Activated CD8-positive, alpha-beta memory T cell treated with anti-CD3 and anti-CD28 coated beads for 48 hours (primary cell): ENCODE data around the gene PRSS22.

Source experiments
- DNase-seq, 3 experiments: peaks; one replicate each; pipeline ENCODE4 v3.0.0-alpha.2; 2020; ENCODE audit warnings: low read depth in 2 of 3, low spot score in 2 of 3

PRSS22 gene

GRCh38 chr16:2829501-2830354 is 28.2 kb downstream of the PRSS22 start, which contains the start of gene ZG16B:
Gene ZG16B (plus strand): TSS chr16:2830303. CDS start chr16:2830442, 139 bp downstream.
- no peak for DNase-seq

- DNase-seq = no peak
Observed at GRCh38 chr16:2828876-2829430, 29.0 kb downstream of the PRSS22 start.

- no peak for DNase-seq
Observed at GRCh38 chr16:2828521-2828840, 29.5 kb downstream of the PRSS22 start.

- DNase-seq = no peak
Observed at GRCh38 chr16:2827831-2828520, 30.0 kb downstream of the PRSS22 start.

- no peak for DNase-seq
Observed at GRCh38 chr16:2827374-2827791, 30.6 kb downstream of the PRSS22 start.

GRCh38 chr16:2826591-2827373 is 31.2 kb downstream of the PRSS22 start:
- no peak for DNase-seq

GRCh38 chr16:2825906-2826305 is 32.1 kb downstream of the PRSS22 start:
- no peak for DNase-seq

- DNase-seq = no peak
Observed at GRCh38 chr16:2825049-2825742, 32.8 kb downstream of the PRSS22 start.

- DNase-seq = no peak
Observed at GRCh38 chr16:2824626-2825025, 33.3 kb downstream of the PRSS22 start.

- no peak for DNase-seq
Observed at GRCh38 chr16:2822496-2822895, 35.5 kb downstream of the PRSS22 start.

GRCh38 chr16:2822158-2822495 is 35.8 kb downstream of the PRSS22 start:
- no peak for DNase-seq

GRCh38 chr16:2821487-2822157 is 36.3 kb downstream of the PRSS22 start:
- DNase-seq = no peak

- DNase-seq = no peak
Observed at GRCh38 chr16:2820836-2821486, 37.0 kb downstream of the PRSS22 start.

GRCh38 chr16:2819939-2820835 is 37.8 kb downstream of the PRSS22 start:
- DNase-seq = no peak

GRCh38 chr16:2819179-2819938 is 38.6 kb downstream of the PRSS22 start:
- DNase-seq = no peak

- no peak for DNase-seq
Observed at GRCh38 chr16:2818272-2818876, 39.6 kb downstream of the PRSS22 start.

- DNase-seq = no peak
Observed at GRCh38 chr16:2817340-2818271, 40.4 kb downstream of the PRSS22 start.
